CD4-positive, CD25-positive, alpha-beta regulatory T cell (primary cell): ENCODE measurements around the gene GJC1. TPM values are rescaled to one million over a fixed set of nuclear protein-coding genes. Genes with fewer than 3 reads are reported as not detected.

Experiments
- ATAC-seq, 2 donors: fragments of 150-1000 bp; cut with Tn5 transposase; one replicate each; pipeline ENCODE4 v1.10.0; 2021; ENCODE audit warnings: low read depth in 2 of 2, moderate number of reproducible peaks in 2 of 2, moderate library complexity in 1 of 2
- DNase-seq, 3 donors: peaks; one replicate each; pipeline versions ENCODE4 v3.0.0 to v3.0.0-alpha.2; 2012 to 2022; ENCODE audit warnings: mixed read lengths in 1 of 3
- H3K27ac ChIP-seq: one replicate; pipeline ENCODE4 v1.7.0; 2013; ENCODE audit warnings: mild to moderate bottlenecking, low read length; ENCODE audit not compliant: insufficient read depth, poor library complexity, severe bottlenecking
- H3K27me3 ChIP-seq: one replicate; pipeline ENCODE4 v1.7.0; 2013; ENCODE audit warnings: low read length; ENCODE audit not compliant: control insufficient read depth, insufficient read depth
- H3K36me3 ChIP-seq: one replicate; pipeline ENCODE4 v1.7.0; 2013; ENCODE audit warnings: mild to moderate bottlenecking, low read length, moderate library complexity; ENCODE audit not compliant: control insufficient read depth, insufficient read depth
- H3K4me1 ChIP-seq: 2 replicates; pipeline ENCODE4 v1.7.0; 2013; ENCODE audit warnings: mild to moderate bottlenecking, low read length; ENCODE audit not compliant: insufficient read depth, control insufficient read depth, poor library complexity, severe bottlenecking
- H3K4me3 ChIP-seq: one replicate; pipeline ENCODE4 v1.7.0; 2013; ENCODE audit warnings: low read depth, mild to moderate bottlenecking, low read length, moderate library complexity
- H3K9me3 ChIP-seq, 2 experiments: 1 replicate in 1 of 2; 2 replicates in 1 of 2; pipeline ENCODE4 v1.7.0; 2013; ENCODE audit warnings: low read length in 2 of 2, mild to moderate bottlenecking in 1 of 2, moderate library complexity in 1 of 2; ENCODE audit not compliant: control insufficient read depth in 2 of 2
- H3K27ac Mint-ChIP-seq, 3 donors: one replicate each; pipeline ENCODE4 v1.8.0; 2020 to 2022; ENCODE audit warnings: mild to moderate bottlenecking in 3 of 3, mixed read lengths in 3 of 3, moderate library complexity in 2 of 3
- H3K27me3 Mint-ChIP-seq: one replicate; pipeline ENCODE4 v1.8.0; 2022; ENCODE audit warnings: mild to moderate bottlenecking, mixed read lengths
- H3K36me3 Mint-ChIP-seq: one replicate; pipeline ENCODE4 v1.8.0; 2020; ENCODE audit warnings: mixed read lengths
- H3K4me1 Mint-ChIP-seq, 4 donors: one replicate each; pipeline ENCODE4 v1.8.0; 2020 to 2022; ENCODE audit warnings: mixed read lengths in 4 of 4, mild to moderate bottlenecking in 1 of 4
- H3K4me3 Mint-ChIP-seq, 4 donors: one replicate each; pipeline ENCODE4 v1.8.0; 2020 to 2022; ENCODE audit warnings: mild to moderate bottlenecking in 4 of 4, mixed read lengths in 4 of 4, moderate library complexity in 3 of 4
- H3K9me3 Mint-ChIP-seq, 7 donors: one replicate each; pipeline ENCODE4 v1.8.0; 2020 to 2022; ENCODE audit warnings: mixed read lengths in 7 of 7, mild to moderate bottlenecking in 3 of 7, moderate library complexity in 2 of 7
- polyA plus RNA-seq, 4 donors: library from polyadenylated mRNA; unstranded; fragments of 300-500 nt; fragmentation: Illumina TruSeq; gene quantifications; one replicate each; pipeline ENCODE4 v1.2.3, GENCODE V29; 2021
- total RNA-seq: library from RNA; stranded (reverse); gene quantifications from one replicate; pipeline ENCODE4 v1.2.3, GENCODE V29; 2022

The GJC1 gene
- total and polyA plus RNA-seq, 5 donors from 2014 or later, result not detected

GRCh38 chr17:44775136-44775837 lies 54.8 kb downstream of the GJC1 start:
- Mint-ChIP-seq H3K27ac (peak overlapping the region in 1 of 3 donors; percentile 85), H3K27me3 (peaks cover 5% of the 10 kb centered on the region), H3K9me3 (no peaks in the 10 kb centered on the region), H3K4me1 (peaks cover 0 to 23% (median 6%) of the 10 kb centered on the region in 4 donors), H3K36me3 (no peaks in the 10 kb centered on the region), H3K4me3 (peak overlapping the region; percentile 90 to 98 (median 94))
- Histone ChIP-seq H3K27me3 (no peaks in the 10 kb centered on the region), H3K36me3 (no peaks in the 10 kb centered on the region), H3K4me3 (peak overlapping the region; percentile 37), H3K27ac (peak overlapping the region; percentile 58), H3K4me1 (peaks cover 27% of the 10 kb centered on the region), H3K9me3 (no peaks in the 10 kb centered on the region)
- ATAC-seq, result peak; percentile 92 to 95
- DNase-seq, result peak; percentile 93 to 98 (median 97)

GRCh38 chr17:44774271-44775135 lies 55.6 kb downstream of the GJC1 start:
- peaks cover 7% of the 10 kb centered on the region for H3K27me3 Mint-ChIP-seq
- no peaks in the 10 kb centered on the region for H3K9me3 Mint-ChIP-seq
- peak overlapping the region; percentile 90 to 98 (median 94) for H3K4me3 Mint-ChIP-seq
- H3K4me1 Mint-ChIP-seq, result peaks cover 0 to 22% (median 6%) of the 10 kb centered on the region in 4 donors
- ATAC-seq, result peak; percentile 38 to 46
- Histone ChIP-seq H3K27ac (peak overlapping the region; percentile 58), H3K27me3 (no peaks in the 10 kb centered on the region), H3K4me1 (peaks cover 25% of the 10 kb centered on the region), H3K4me3 (peak overlapping the region; percentile 37), H3K9me3 (no peaks in the 10 kb centered on the region), H3K36me3 (no peaks in the 10 kb centered on the region)
- DNase-seq, result peak; percentile 76 to 82 (median 79)
- H3K27ac Mint-ChIP-seq, result peak overlapping the region in 1 of 3 donors; percentile 85
- H3K36me3 Mint-ChIP-seq, result no peaks in the 10 kb centered on the region

GRCh38 chr17:44773140-44773539 lies 56.9 kb downstream of the GJC1 start:
- Mint-ChIP-seq H3K36me3 (no peaks in the 10 kb centered on the region), H3K27ac (no peak overlapping the region), H3K27me3 (peaks cover 7% of the 10 kb centered on the region), H3K4me3 (no peak overlapping the region), H3K4me1 (peaks cover 0 to 17% (median 2%) of the 10 kb centered on the region in 4 donors), H3K9me3 (no peaks in the 10 kb centered on the region)
- no peak overlapping the region for H3K4me3 ChIP-seq
- H3K9me3 ChIP-seq, result no peaks in the 10 kb centered on the region
- no peaks in the 10 kb centered on the region for H3K27me3 ChIP-seq
- peaks cover 17% of the 10 kb centered on the region for H3K4me1 ChIP-seq
- H3K27ac ChIP-seq, result no peak overlapping the region
- DNase-seq, result no peak
- no peak for ATAC-seq
- no peaks in the 10 kb centered on the region for H3K36me3 ChIP-seq

GRCh38 chr17:44772308-44773045 lies 57.6 kb downstream of the GJC1 start:
- Histone ChIP-seq H3K27me3 (no peaks in the 10 kb centered on the region), H3K4me3 (no peak overlapping the region), H3K36me3 (no peaks in the 10 kb centered on the region), H3K27ac (no peak overlapping the region), H3K4me1 (peaks cover 17% of the 10 kb centered on the region), H3K9me3 (no peaks in the 10 kb centered on the region)
- peaks cover 7% of the 10 kb centered on the region for H3K27me3 Mint-ChIP-seq
- no peak overlapping the region for H3K27ac Mint-ChIP-seq
- peaks cover 0 to 17% (median 2%) of the 10 kb centered on the region in 4 donors for H3K4me1 Mint-ChIP-seq
- no peaks in the 10 kb centered on the region for H3K36me3 Mint-ChIP-seq
- no peak for DNase-seq
- no peak overlapping the region for H3K4me3 Mint-ChIP-seq
- no peak for ATAC-seq
- no peaks in the 10 kb centered on the region for H3K9me3 Mint-ChIP-seq

- Mint-ChIP-seq H3K27me3 (peaks cover 18% of the 10 kb centered on the region), H3K36me3 (no peaks in the 10 kb centered on the region), H3K9me3 (no peaks in the 10 kb centered on the region), H3K4me3 (peak overlapping the region in 1 of 4 donors; percentile 13), H3K27ac (no peak overlapping the region), H3K4me1 (peaks cover 0 to 4% (median under 1%) of the 10 kb centered on the region in 4 donors)
- Histone ChIP-seq H3K4me1 (peaks cover 8% of the 10 kb centered on the region), H3K27ac (no peak overlapping the region), H3K4me3 (no peak overlapping the region), H3K9me3 (no peaks in the 10 kb centered on the region), H3K36me3 (no peaks in the 10 kb centered on the region), H3K27me3 (no peaks in the 10 kb centered on the region)
- DNase-seq (no peak), ATAC-seq (no peak)
These were observed 59.7 kb downstream of the GJC1 start for GRCh38 chr17:44770166-44770925.

- H3K4me3 ChIP-seq, result no peak overlapping the region
- peaks cover 0 to 1% (median 0%) of the 10 kb centered on the region in 4 donors for H3K4me1 Mint-ChIP-seq
- no peak overlapping the region for H3K27ac ChIP-seq
- no peaks in the 10 kb centered on the region for H3K36me3 ChIP-seq
- H3K4me3 Mint-ChIP-seq, result no peak overlapping the region
- no peaks in the 10 kb centered on the region for H3K9me3 ChIP-seq
- no peaks in the 10 kb centered on the region for H3K9me3 Mint-ChIP-seq
- peaks cover 2% of the 10 kb centered on the region for H3K4me1 ChIP-seq
- ATAC-seq (no peak), DNase-seq (no peak)
- peaks cover 18% of the 10 kb centered on the region for H3K27me3 Mint-ChIP-seq
- no peaks in the 10 kb centered on the region for H3K27me3 ChIP-seq
- no peaks in the 10 kb centered on the region for H3K36me3 Mint-ChIP-seq
- H3K27ac Mint-ChIP-seq, result no peak overlapping the region
These were observed 60.4 kb downstream of the GJC1 start for GRCh38 chr17:44769647-44770084.

- no peaks in the 10 kb centered on the region for H3K4me1 ChIP-seq
- H3K27me3 ChIP-seq, result no peaks in the 10 kb centered on the region
- Mint-ChIP-seq H3K36me3 (no peaks in the 10 kb centered on the region), H3K27ac (no peak overlapping the region), H3K9me3 (no peaks in the 10 kb centered on the region), H3K4me3 (no peak overlapping the region), H3K4me1 (no peaks in the 10 kb centered on the region), H3K27me3 (peaks cover 20% of the 10 kb centered on the region)
- ATAC-seq (no peak), DNase-seq (no peak)
- no peaks in the 10 kb centered on the region for H3K9me3 ChIP-seq
- H3K4me3 ChIP-seq, result no peak overlapping the region
- no peak overlapping the region for H3K27ac ChIP-seq
- H3K36me3 ChIP-seq, result no peaks in the 10 kb centered on the region
These were observed 60.9 kb downstream of the GJC1 start for GRCh38 chr17:44769230-44769629.
